ENCODE measurements around the gene SNRNP40. TPM values are rescaled to one million over a fixed set of nuclear protein-coding genes. Genes with fewer than 3 reads are reported as not detected.
A peak's percentile ranks its signal among the peaks of the same experiment; 100 is the strongest.

The SNRNP40 gene
- total RNA-seq (65.6 and 67.7 TPM in 2 replicates), polyA plus RNA-seq (31.7 and 35.4 TPM in 2 replicates), polyA minus RNA-seq (72.6 and 93.9 TPM in 2 replicates)
- 79.8 TPM for total RNA-seq (2013)

- WGBS (ENCODE audit: insufficient coverage), result under 1% methylated on average over 52 of the region's 53 CpGs
- Mint-ChIP-seq H3K4me3 (no peak within 1 kb of the TSS), H3K4me1 (peaks cover 24% of the 10 kb centered on the region), H3K27me3 (no peaks in the 10 kb centered on the region), H3K27ac (peak within 1 kb of the TSS; percentile 63), H3K9me3 (ENCODE audit: insufficient read depth) (no peaks in the 10 kb centered on the region)
- Histone ChIP-seq H2AFZ (ENCODE audit: insufficient read depth, low read depth, low read length, poor library complexity, severe bottlenecking) (peak within 1 kb of the TSS; percentile 94), H3K9ac (ENCODE audit: low read length) (peak within 1 kb of the TSS; percentile 93), H3K27me3 (replicated peaks in 1 of 4; ENCODE audit: control extremely low read depth in 1 of 4, control insufficient read depth in 3 of 4, insufficient read depth in 4 of 4, low read length in 3 of 4) (no peaks in the 10 kb centered on the region), H3K4me1 (ENCODE audit: control insufficient read depth in 2 of 2, insufficient read depth in 2 of 2, low read length in 2 of 2) (peaks cover 23 to 25% of the 10 kb centered on the region in 2 donors), H3K4me2 (replicated peaks; ENCODE audit: low read depth, low read length, poor library complexity, severe bottlenecking) (peak within 1 kb of the TSS; percentile 82), H3K4me3 (ENCODE audit: control extremely low read depth in 1 of 5, extremely low read depth in 1 of 5, insufficient read depth in 1 of 5, low read depth in 2 of 5, low read length in 4 of 5) (peak within 1 kb of the TSS; percentile 68 to 99 (median 77)), H4K20me1 (ENCODE audit: control insufficient read depth, insufficient read depth, low read length, poor library complexity, severe bottlenecking) (peaks cover 17% of the 10 kb centered on the region), H3K9me3 (ENCODE audit: control extremely low read depth in 1 of 3, control insufficient read depth in 2 of 3, insufficient read depth in 1 of 3, low read length in 2 of 3) (no peaks in the 10 kb centered on the region), H3K36me3 (replicated peaks in 1 of 2; ENCODE audit: control extremely low read depth in 1 of 2, control insufficient read depth in 1 of 2, extremely low read depth in 1 of 2, insufficient read depth in 2 of 2, low read length in 1 of 2) (peaks cover 9 to 16% of the 10 kb centered on the region in 2 experiments), H3K27ac (ENCODE audit: low read length in 2 of 2) (peak within 1 kb of the TSS; percentile 82 to 93), H3K79me2 (ENCODE audit: control insufficient read depth, insufficient read depth, low read length) (peaks cover 85% of the 10 kb centered on the region)
- TF ChIP-seq CTCF (IDR thresholded peaks at IDR 0.05) (no peak), EZH2 (IDR thresholded peaks at IDR 0.05; ENCODE audit: borderline replicate concordance, insufficient read depth, low read depth, low read length, poor library complexity, severe bottlenecking) (no peak)
- DNase-seq (peak; percentile 98), ATAC-seq (ENCODE audit: low read depth) (peak; percentile 97)
- POLR2A ChIA-PET, result no interaction called here
- intact Hi-C loops (cut with micrococcal nuclease), result loop anchor here (1.0 to 2.0 kb wide), 6 partner anchors 127 to 1098 kb away; partner anchors contain the start of genes BSDC1 and TMEM39B
- CTCF ChIA-PET, result interaction anchor here (0.6 to 1.7 kb wide), 8 partner anchors 11 to 493 kb away, joined by 3 to 7 read pairs (median 3); no protein-coding TSS in a partner anchor
Measured at GRCh38 chr1:31296486-31297276, at the start of gene SNRNP40, which contains the start of gene ZCCHC17. Gene SNRNP40, minus strand, starts transcription at chr1:31296788. Its CDS starts 37 bp downstream, at chr1:31296751. Gene ZCCHC17, plus strand, starts transcription at chr1:31297032. Its CDS starts 13,067 bp downstream, at chr1:31310099.

- ChIA-PET CTCF (no interaction called here), POLR2A (no interaction called here)
- Mint-ChIP-seq H3K4me3 (no peak overlapping the region), H3K4me1 (peaks cover 11% of the 10 kb centered on the region), H3K9me3 (ENCODE audit: insufficient read depth) (no peaks in the 10 kb centered on the region), H3K27me3 (no peaks in the 10 kb centered on the region), H3K27ac (no peak overlapping the region)
- Histone ChIP-seq H3K4me3 (ENCODE audit: control extremely low read depth in 1 of 5, extremely low read depth in 1 of 5, insufficient read depth in 1 of 5, low read depth in 2 of 5, low read length in 4 of 5) (no peak overlapping the region), H2AFZ (ENCODE audit: insufficient read depth, low read depth, low read length, poor library complexity, severe bottlenecking) (no peak overlapping the region), H3K79me2 (ENCODE audit: control insufficient read depth, insufficient read depth, low read length) (no peaks in the 10 kb centered on the region), H3K36me3 (replicated peaks in 1 of 2; ENCODE audit: control extremely low read depth in 1 of 2, control insufficient read depth in 1 of 2, extremely low read depth in 1 of 2, insufficient read depth in 2 of 2, low read length in 1 of 2) (peaks cover 0 to 23% of the 10 kb centered on the region in 2 experiments), H3K4me1 (ENCODE audit: control insufficient read depth in 2 of 2, insufficient read depth in 2 of 2, low read length in 2 of 2) (peaks cover 9 to 12% of the 10 kb centered on the region in 2 donors), H3K27ac (ENCODE audit: low read length in 2 of 2) (no peak overlapping the region), H3K9me3 (ENCODE audit: control extremely low read depth in 1 of 3, control insufficient read depth in 2 of 3, insufficient read depth in 1 of 3, low read length in 2 of 3) (no peaks in the 10 kb centered on the region), H3K27me3 (replicated peaks in 1 of 4; ENCODE audit: control extremely low read depth in 1 of 4, control insufficient read depth in 3 of 4, insufficient read depth in 4 of 4, low read length in 3 of 4) (no peaks in the 10 kb centered on the region), H3K9ac (ENCODE audit: low read length) (no peak overlapping the region), H4K20me1 (ENCODE audit: control insufficient read depth, insufficient read depth, low read length, poor library complexity, severe bottlenecking) (no peaks in the 10 kb centered on the region), H3K4me2 (replicated peaks; ENCODE audit: low read depth, low read length, poor library complexity, severe bottlenecking) (no peak overlapping the region)
- DNase-seq (no peak), ATAC-seq (ENCODE audit: low read depth) (no peak)
- intact Hi-C loops (cut with micrococcal nuclease), result no loop called here
- no CpG with 5 or more reads among the region's 2 CpGs for WGBS (ENCODE audit: insufficient coverage)
- no peak for TF ChIP-seq CTCF (IDR thresholded peaks at IDR 0.05)
- no peak for TF ChIP-seq EZH2 (IDR thresholded peaks at IDR 0.05; ENCODE audit: borderline replicate concordance, insufficient read depth, low read depth, low read length, poor library complexity, severe bottlenecking)
Measured at GRCh38 chr1:31345635-31346034, 49.0 kb upstream of the SNRNP40 start.

All from B cell (primary cell).